Hematopoietic multipotent progenitor cell treated with erythropoietin and hydrocortisone succinate and interleukin-3 and kit ligand, for 6 days (in vitro differentiated cells): ENCODE results near the gene UNC5C.
"Not testable (repeated sequence)": the region's sequence is repeated elsewhere in the genome, so short reads cannot be mapped to it uniquely, and the experiment has no call there.

Experiments used
- DNase-seq: peaks from one replicate; pipeline ENCODE4 v3.0.0-alpha.2; 2015

The UNC5C gene

GRCh38 chr4:95161781-95162469, 386.8 kb downstream of the UNC5C start:
- DNase-seq = no peak

GRCh38 chr4:95159384-95159783, 389.4 kb downstream of the UNC5C start:
- DNase-seq = no peak

- no peak for DNase-seq
Measured at GRCh38 chr4:95158626-95159025, 390.1 kb downstream of the UNC5C start.

- no peak for DNase-seq
Measured at GRCh38 chr4:95158045-95158444, 390.7 kb downstream of the UNC5C start.

- no peak for DNase-seq
Measured at GRCh38 chr4:95157596-95157995, 391.2 kb downstream of the UNC5C start.

GRCh38 chr4:95156452-95156765, 392.4 kb downstream of the UNC5C start:
- no peak for DNase-seq

- peak; percentile 76 for DNase-seq
Measured at GRCh38 chr4:95155759-95156451, 392.9 kb downstream of the UNC5C start.

GRCh38 chr4:95153182-95153581, 395.6 kb downstream of the UNC5C start:
- DNase-seq = no peak

GRCh38 chr4:95151255-95151654, 397.5 kb downstream of the UNC5C start:
- DNase-seq = no peak

- DNase-seq = no peak
Measured at GRCh38 chr4:95142932-95143331, 405.8 kb downstream of the UNC5C start.

- no peak for DNase-seq
Measured at GRCh38 chr4:95141361-95141760, 407.4 kb downstream of the UNC5C start.

GRCh38 chr4:95139424-95139823, 409.3 kb downstream of the UNC5C start:
- DNase-seq = not testable (repeated sequence)

- not testable (repeated sequence) for DNase-seq
Measured at GRCh38 chr4:95134016-95134415, 414.8 kb downstream of the UNC5C start.

GRCh38 chr4:95129821-95130311, 418.9 kb downstream of the UNC5C start:
- DNase-seq = peak; percentile 67

GRCh38 chr4:95129031-95129430, 419.7 kb downstream of the UNC5C start:
- no peak for DNase-seq

- peak; percentile 46 for DNase-seq
Measured at GRCh38 chr4:95124906-95125504, 423.8 kb downstream of the UNC5C start.

- no peak for DNase-seq
Measured at GRCh38 chr4:95122001-95122400, 426.8 kb downstream of the UNC5C start.

- no peak for DNase-seq
Measured at GRCh38 chr4:95120456-95120855, 428.3 kb downstream of the UNC5C start.

GRCh38 chr4:95118497-95118896, 430.3 kb downstream of the UNC5C start:
- DNase-seq = no peak

GRCh38 chr4:95114521-95114920, 434.3 kb downstream of the UNC5C start:
- DNase-seq = no peak
